Mucosa of rectum (tissue), 2 donors: ENCODE results near the gene OR2T1.
"Not testable (repeated sequence)": the region's sequence is repeated elsewhere in the genome, so short reads cannot be mapped to it uniquely, and the experiment has no call there.

Experiments
- H3K27ac ChIP-seq, 2 donors: one replicate each; pipeline ENCODE4 v1.7.0; 2013; ENCODE audit warnings: inconsistent platforms in 2 of 2, low read depth in 2 of 2, low read length in 2 of 2
- H3K27me3 ChIP-seq, 2 donors: one replicate each; pipeline ENCODE4 v1.7.0; 2013; ENCODE audit warnings: low read length in 2 of 2; ENCODE audit not compliant: control insufficient read depth in 2 of 2, insufficient read depth in 2 of 2
- H3K36me3 ChIP-seq, 2 donors: one replicate each; pipeline ENCODE4 v1.7.0; 2013; ENCODE audit warnings: low read length in 2 of 2; ENCODE audit not compliant: control insufficient read depth in 2 of 2, insufficient read depth in 2 of 2
- H3K4me1 ChIP-seq, 2 donors: one replicate each; pipeline ENCODE4 v1.7.0; 2013; ENCODE audit warnings: low read length in 2 of 2, mild to moderate bottlenecking in 1 of 2; ENCODE audit not compliant: control insufficient read depth in 2 of 2, insufficient read depth in 2 of 2
- H3K4me3 ChIP-seq, 2 donors: one replicate each; pipeline ENCODE4 v1.7.0; 2013; ENCODE audit warnings: low read length in 2 of 2
- H3K9ac ChIP-seq, 2 donors: one replicate each; pipeline ENCODE4 v1.7.0; 2013; ENCODE audit warnings: low read length in 2 of 2, low read depth in 1 of 2, mild to moderate bottlenecking in 1 of 2
- H3K9me3 ChIP-seq, 2 donors: one replicate each; pipeline ENCODE4 v1.7.0; 2013; ENCODE audit warnings: low read length in 2 of 2; ENCODE audit not compliant: control insufficient read depth in 2 of 2
- donor health status: healthy.
- donor health status: Normal muscosa, but diverticular disease.

OR2T1 gene

DNA sequence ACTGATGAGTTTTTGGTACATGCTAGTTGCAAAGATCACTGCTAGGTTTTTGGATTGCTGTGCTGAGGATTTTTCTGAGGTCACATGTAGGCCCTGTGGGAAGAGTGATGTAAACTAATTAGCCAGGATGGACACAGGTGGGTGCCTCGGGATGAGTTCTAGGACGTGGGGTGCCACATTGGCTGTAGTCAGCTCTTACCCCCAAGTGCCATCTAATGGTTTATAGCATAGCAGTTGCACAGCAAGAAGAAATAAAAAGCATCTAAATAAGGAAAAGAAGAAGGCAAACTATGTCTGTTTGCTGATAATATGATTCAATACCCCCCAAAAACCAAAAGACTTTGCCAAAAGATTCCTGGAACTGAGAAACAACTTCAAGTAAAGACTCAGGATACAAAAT lies 9.8 kb upstream of the OR2T1 start:
- Histone ChIP-seq H3K9ac (no peak overlapping the region), H3K27me3 (no peaks in the 10 kb centered on the region), H3K4me1 (no peaks in the 10 kb centered on the region), H3K4me3 (no peak overlapping the region), H3K27ac (no peak overlapping the region), H3K36me3 (no peaks in the 10 kb centered on the region), H3K9me3 (peaks cover 0 to 3% of the 10 kb centered on the region in 2 donors)

DNA sequence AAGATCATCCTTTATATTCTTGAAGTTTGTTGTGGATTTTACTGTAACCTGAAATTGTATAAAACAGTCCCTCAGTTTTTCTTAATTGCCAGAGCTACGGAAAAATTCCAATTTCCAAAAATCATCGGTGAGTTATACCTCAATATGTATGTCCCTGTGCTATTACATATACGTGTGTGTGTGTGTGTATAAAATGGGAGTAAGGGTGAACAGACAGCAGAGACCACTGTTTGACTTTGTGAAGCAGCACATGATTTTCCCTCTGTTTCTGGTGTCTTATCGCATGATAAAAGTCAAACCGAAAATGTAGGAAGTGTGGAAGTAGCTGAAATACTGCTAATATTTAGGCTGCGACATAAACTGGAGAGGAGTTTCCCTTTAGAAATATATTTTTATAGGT lies 1.2 kb downstream of the OR2T1 start:
- H3K27ac ChIP-seq, result no peak overlapping the region
- no peak overlapping the region for H3K9ac ChIP-seq
- peaks cover 0 to 5% of the 10 kb centered on the region in 2 donors for H3K9me3 ChIP-seq
- no peaks in the 10 kb centered on the region for H3K36me3 ChIP-seq
- no peaks in the 10 kb centered on the region for H3K27me3 ChIP-seq
- H3K4me1 ChIP-seq, result no peaks in the 10 kb centered on the region
- no peak overlapping the region for H3K4me3 ChIP-seq

DNA sequence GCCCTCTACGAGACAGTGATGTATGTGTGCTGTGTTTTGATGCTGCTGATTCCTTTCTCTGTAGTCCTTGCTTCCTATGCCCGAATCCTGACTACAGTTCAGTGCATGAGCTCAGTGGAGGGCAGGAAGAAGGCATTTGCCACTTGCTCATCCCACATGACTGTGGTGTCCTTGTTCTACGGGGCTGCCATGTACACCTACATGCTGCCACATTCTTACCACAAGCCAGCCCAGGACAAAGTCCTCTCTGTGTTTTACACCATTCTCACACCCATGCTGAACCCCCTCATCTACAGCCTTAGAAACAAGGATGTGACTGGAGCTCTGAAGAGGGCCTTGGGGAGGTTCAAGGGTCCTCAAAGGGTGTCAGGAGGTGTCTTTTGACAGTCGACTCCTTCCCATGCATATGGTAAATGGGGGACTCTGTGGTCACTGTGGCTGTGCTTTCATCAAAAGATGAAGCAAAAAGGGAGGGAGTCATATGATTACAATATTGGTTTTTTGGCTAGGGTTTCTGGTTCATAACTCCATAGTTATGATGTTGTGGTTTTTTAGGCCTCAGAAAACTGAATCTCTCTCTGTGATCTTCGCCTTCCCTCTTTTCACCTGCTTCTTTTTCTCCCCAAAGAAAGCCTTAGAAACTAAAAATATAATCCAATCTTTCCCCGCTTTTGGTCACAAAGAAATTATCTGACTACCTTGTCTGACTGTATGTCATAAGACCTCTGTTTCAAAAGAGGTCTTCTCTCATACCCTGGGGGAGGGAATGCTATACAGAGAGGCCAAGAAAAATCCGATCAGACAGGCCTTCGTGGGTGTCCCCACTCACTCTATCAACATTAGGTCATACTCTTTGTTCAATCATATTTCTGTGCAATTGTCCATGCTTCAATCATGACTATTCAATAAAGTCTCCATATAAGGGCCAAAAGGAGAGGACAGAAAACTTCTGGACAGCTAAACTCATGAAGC lies 4.2 kb downstream of the OR2T1 start:
- Histone ChIP-seq H3K4me1 (no peaks in the 10 kb centered on the region), H3K27ac (no peak overlapping the region), H3K9ac (no peak overlapping the region), H3K4me3 (no peak overlapping the region), H3K27me3 (no peaks in the 10 kb centered on the region), H3K36me3 (no peaks in the 10 kb centered on the region), H3K9me3 (peaks cover 0 to 5% of the 10 kb centered on the region in 2 donors)

DNA sequence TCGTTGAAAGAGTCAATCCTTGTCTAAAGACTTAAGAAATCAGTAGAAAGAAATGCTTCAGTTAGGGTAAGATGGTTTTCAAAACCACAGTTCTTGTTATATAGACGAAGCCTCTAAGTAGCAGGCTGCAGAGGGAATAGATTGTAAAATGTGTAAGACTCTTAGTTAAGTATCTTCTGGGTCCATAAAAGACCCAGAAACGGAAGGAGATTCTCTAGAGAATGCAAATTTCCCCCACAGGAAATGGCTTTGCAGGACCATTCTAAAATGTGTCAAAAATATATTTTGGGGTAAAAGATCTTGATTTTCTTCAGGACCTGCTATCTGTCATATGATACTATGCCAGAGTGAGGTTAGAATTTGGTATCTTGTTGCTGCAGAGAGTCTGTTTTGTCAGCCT lies 13.4 kb downstream of the OR2T1 start:
- H3K27me3 ChIP-seq, result no peaks in the 10 kb centered on the region
- no peak overlapping the region for H3K9ac ChIP-seq
- H3K27ac ChIP-seq, result no peak overlapping the region
- no peak overlapping the region for H3K4me3 ChIP-seq
- H3K9me3 ChIP-seq, result peaks cover 0 to 2% of the 10 kb centered on the region in 2 donors
- no peaks in the 10 kb centered on the region for H3K4me1 ChIP-seq
- no peaks in the 10 kb centered on the region for H3K36me3 ChIP-seq

DNA sequence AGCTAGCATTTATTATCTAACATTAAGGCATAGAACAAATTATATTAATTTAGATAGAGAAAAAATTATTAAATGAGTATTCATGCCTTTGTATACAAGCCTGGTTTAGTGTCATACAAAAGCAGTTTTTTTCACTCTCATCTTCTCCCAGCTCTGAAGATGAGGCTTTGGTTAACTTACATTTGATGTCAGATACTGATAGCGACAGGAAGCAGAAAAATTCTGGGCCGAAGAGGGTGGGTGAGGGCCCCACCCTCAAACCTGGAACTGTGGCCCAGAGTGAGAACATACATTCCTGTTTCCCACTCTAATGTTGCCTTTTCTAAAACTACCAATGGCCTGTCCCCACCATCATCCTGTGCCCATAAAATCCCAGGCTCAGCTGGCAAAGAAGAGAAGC lies 15.0 kb downstream of the OR2T1 start:
- no peaks in the 10 kb centered on the region for H3K4me1 ChIP-seq

DNA sequence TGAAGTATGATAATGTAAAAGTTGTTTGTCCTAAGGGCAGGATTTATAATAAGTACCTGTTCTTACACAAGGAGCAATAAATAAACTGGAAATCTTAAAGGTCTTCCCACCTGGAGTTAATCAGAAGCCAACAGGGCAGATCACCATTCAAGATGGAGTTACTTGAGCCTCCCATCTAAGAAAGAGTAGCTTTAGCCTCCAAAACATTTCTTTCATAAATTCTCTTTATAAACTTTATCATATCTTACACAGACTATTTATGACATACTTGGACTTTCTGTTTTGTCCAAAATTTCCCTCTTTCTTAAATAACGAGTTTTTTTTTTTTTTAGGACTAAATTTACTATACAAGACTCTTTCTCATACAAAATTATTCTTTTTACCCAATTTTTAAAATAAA lies 18.5 kb downstream of the OR2T1 start:
- Histone ChIP-seq H3K9me3 (peaks cover 0 to 3% of the 10 kb centered on the region in 2 donors), H3K27ac (no peak overlapping the region), H3K4me3 (no peak overlapping the region), H3K4me1 (no peaks in the 10 kb centered on the region), H3K9ac (no peak overlapping the region), H3K27me3 (no peaks in the 10 kb centered on the region), H3K36me3 (no peaks in the 10 kb centered on the region)

More for the DNA sequence above, 15.0 kb downstream of the OR2T1 start:
- peaks cover 0 to 3% of the 10 kb centered on the region in 2 donors for H3K9me3 ChIP-seq
- no peaks in the 10 kb centered on the region for H3K27me3 ChIP-seq
- no peak overlapping the region for H3K27ac ChIP-seq
- H3K9ac ChIP-seq, result no peak overlapping the region
- no peak overlapping the region for H3K4me3 ChIP-seq
- H3K36me3 ChIP-seq, result no peaks in the 10 kb centered on the region

DNA sequence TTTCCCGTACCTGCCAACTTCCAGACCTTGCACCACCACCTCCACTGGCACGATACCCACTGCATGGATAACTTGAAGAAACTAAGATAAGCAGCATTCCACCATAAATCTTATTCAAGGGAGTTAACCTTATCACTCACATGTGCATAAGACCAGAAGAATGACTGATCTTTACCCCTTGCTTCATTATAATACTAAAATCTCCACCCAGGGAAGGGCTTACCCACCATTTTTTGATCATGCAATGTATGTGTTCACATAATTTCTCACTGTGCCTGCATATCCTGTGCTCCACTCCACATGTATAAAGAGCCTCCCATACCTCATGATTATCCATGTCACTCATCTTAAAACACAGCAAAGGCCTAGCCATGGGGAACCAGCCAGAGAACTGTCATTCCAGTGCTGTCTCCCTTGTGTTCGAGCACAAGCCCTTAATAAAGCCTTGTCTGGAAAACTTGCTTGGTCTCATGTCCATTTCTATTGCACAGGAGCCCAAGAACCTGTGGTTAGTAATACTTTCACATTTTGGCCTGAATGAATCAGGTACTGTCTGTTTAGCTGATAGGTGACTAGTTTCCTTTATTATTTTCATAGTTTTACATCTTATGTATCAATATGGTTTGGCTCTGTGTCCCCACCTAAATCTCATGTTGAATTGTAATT lies 24.8 kb downstream of the OR2T1 start:
- H3K4me1 ChIP-seq, H3K4me3 ChIP-seq: not testable (repeated sequence)

DNA sequence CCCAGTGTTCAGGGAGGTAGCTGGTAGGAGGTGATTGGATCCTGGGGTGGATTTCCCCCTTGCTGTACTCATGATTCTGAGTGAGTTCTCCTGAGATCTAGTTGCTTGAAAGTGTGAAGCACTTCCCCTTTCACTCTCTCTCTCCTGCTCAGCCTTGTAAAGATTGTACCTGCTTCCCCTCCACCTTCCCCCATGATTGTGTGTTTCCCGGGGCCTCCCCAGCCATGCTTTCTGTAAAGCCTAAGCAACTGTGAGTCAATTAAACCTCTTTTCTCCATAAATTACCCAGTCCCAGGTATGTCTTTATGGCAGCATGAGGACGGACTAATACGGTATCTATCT lies 25.3 kb downstream of the OR2T1 start:
- not testable (repeated sequence) for H3K9ac ChIP-seq, H3K4me1 ChIP-seq, H3K27me3 ChIP-seq, H3K36me3 ChIP-seq, H3K9me3 ChIP-seq, H3K4me3 ChIP-seq, H3K27ac ChIP-seq

More for the DNA sequence above, 24.8 kb downstream of the OR2T1 start:
- not testable (repeated sequence) for H3K36me3 ChIP-seq, H3K27ac ChIP-seq, H3K27me3 ChIP-seq, H3K9me3 ChIP-seq, H3K9ac ChIP-seq

DNA sequence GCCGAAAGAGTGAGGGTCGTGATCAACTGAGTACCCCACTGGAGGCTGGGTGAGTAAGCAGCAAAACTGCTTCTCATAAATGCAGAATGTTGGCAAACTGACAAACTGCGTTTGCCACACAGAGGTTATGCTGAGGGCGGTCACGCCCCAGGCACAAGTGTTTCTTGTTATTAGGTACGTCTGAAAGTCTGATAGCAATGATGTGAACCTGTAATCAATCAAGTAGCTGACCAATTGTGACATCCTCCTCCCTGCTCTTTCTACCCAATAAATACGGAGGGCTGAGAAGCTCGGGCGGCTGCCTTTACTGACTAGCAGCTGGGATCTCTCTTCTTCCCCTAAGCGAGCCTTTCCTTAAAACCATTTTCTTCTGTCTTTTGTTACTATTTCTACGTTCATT lies 28.8 kb downstream of the OR2T1 start:
- not testable (repeated sequence) for H3K9me3 ChIP-seq, H3K9ac ChIP-seq

DNA sequence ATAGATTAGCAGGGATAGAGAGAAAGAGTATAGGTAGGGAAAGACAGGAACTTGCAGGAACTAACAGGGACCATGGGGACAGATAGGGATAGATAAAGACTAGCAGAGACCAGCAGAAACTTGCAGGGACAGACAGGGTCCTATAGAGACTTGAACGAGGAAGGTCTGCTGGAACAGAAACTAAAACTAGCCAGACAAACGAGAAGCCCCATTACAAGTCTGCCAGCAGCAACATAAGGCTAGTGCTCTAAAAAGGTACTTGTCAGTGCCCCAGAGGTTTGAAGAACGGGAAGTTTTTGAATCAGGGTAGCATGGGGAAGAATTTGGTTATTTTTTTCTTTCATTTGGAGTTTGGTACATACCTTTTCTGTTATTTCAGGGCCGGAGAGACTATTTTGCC lies 29.4 kb downstream of the OR2T1 start:
- not testable (repeated sequence) for H3K9ac ChIP-seq, H3K36me3 ChIP-seq, H3K27me3 ChIP-seq, H3K4me1 ChIP-seq, H3K27ac ChIP-seq, H3K4me3 ChIP-seq, H3K9me3 ChIP-seq

More for the DNA sequence above, 28.8 kb downstream of the OR2T1 start:
- not testable (repeated sequence) for H3K4me3 ChIP-seq, H3K4me1 ChIP-seq, H3K36me3 ChIP-seq, H3K27me3 ChIP-seq, H3K27ac ChIP-seq
